Loucy (cell line): ENCODE measurements around the gene SFTA2.

Experiments used
- H2AFZ ChIP-seq: fragments of 200-600 bp; sonication (generic); 2 replicates; pipeline ENCODE4 v1.6.0; 2016; ENCODE audit warnings: antibody characterized with exemption, mild to moderate bottlenecking, low read length, moderate library complexity
- H3F3A ChIP-seq: fragments of 200-600 bp; 2 replicates; pipeline ENCODE4 v1.6.0; 2016; ENCODE audit warnings: antibody characterized with exemption, low read depth, mild to moderate bottlenecking
- H3K27me3 ChIP-seq: fragments of 200-600 bp; sonication (generic); 2 replicates; pipeline ENCODE4 v1.6.1; 2014; ENCODE audit warnings: low read length, mild to moderate bottlenecking; ENCODE audit not compliant: insufficient read depth, poor library complexity, severe bottlenecking
- H3K36me3 ChIP-seq: fragments of 200-600 bp; sonication (generic); 2 replicates; pipeline ENCODE4 v1.6.1; 2016; ENCODE audit warnings: low read length; ENCODE audit not compliant: insufficient read depth
- H3K4me1 ChIP-seq: fragments of 200-600 bp; sonication (generic); 2 replicates; pipeline ENCODE4 v1.5.1; 2014; ENCODE audit warnings: low read length, mild to moderate bottlenecking; ENCODE audit not compliant: insufficient read depth, poor library complexity, severe bottlenecking
- H3K4me2 ChIP-seq: fragments of 200-600 bp; sonication (generic); 2 replicates; pipeline ENCODE4 v1.6.0; 2014; ENCODE audit warnings: antibody characterized with exemption, low read length, low read depth, mild to moderate bottlenecking; ENCODE audit not compliant: poor library complexity, severe bottlenecking
- H3K4me3 ChIP-seq: fragments of 200-600 bp; sonication (generic); 2 replicates; pipeline ENCODE4 v1.5.1; 2014; ENCODE audit warnings: low read length, mild to moderate bottlenecking, mixed read lengths; ENCODE audit not compliant: poor library complexity, severe bottlenecking
- H3K79me2 ChIP-seq: fragments of 200-600 bp; sonication (generic); 2 replicates; pipeline ENCODE4 v1.6.1; 2014; ENCODE audit warnings: low read length; ENCODE audit not compliant: insufficient read depth
- H3K9ac ChIP-seq: fragments of 200-600 bp; sonication (generic); 2 replicates; pipeline ENCODE4 v1.6.0; 2014; ENCODE audit warnings: mild to moderate bottlenecking, low read depth, low read length, moderate library complexity; ENCODE audit not compliant: poor library complexity, severe bottlenecking
- H3K9me2 ChIP-seq: fragments of 200-600 bp; sonication (generic); replicated peaks from 2 replicates; pipeline ENCODE4 v1.6.1; 2016; ENCODE audit warnings: low read depth, low read length, mixed read lengths
- H3K9me3 ChIP-seq: fragments of 200-600 bp; sonication (generic); 2 replicates; pipeline ENCODE4 v1.6.1; 2014; ENCODE audit warnings: mild to moderate bottlenecking, antibody characterized with exemption, low read length, low read depth; ENCODE audit not compliant: insufficient read depth
- H4K20me1 ChIP-seq: fragments of 200-600 bp; sonication (generic); 2 replicates; pipeline ENCODE4 v1.6.0; 2014; ENCODE audit warnings: antibody characterized with exemption, low read length, mild to moderate bottlenecking; ENCODE audit not compliant: insufficient read depth, poor library complexity, severe bottlenecking
- CTCF ChIP-seq: fragments of 200-600 bp; sonication (generic); conservative IDR thresholded peaks from 2 replicates; pipeline ENCODE4 v1.5.1; 2014; ENCODE audit warnings: mild to moderate bottlenecking, antibody characterized with exemption, low read length
- EZH2phosphoT487 ChIP-seq: fragments of 200-600 bp; IDR thresholded peaks from 2 replicates; pipeline ENCODE4 v1.6.1; 2018; ENCODE audit warnings: antibody characterized with exemption, mild to moderate bottlenecking, moderate library complexity, borderline replicate concordance

The SFTA2 gene

GRCh38 chr6:30895343-30895742, 36.6 kb downstream of the SFTA2 start:
- Histone ChIP-seq H2AFZ (no peak overlapping the region), H3K4me1 (no peaks in the 10 kb centered on the region), H3K9me3 (no peaks in the 10 kb centered on the region), H3K9me2 (no peaks in the 10 kb centered on the region), H3K9ac (no peak overlapping the region), H3F3A (no peaks in the 10 kb centered on the region), H3K36me3 (no peaks in the 10 kb centered on the region), H3K4me3 (no peak overlapping the region), H3K4me2 (no peak overlapping the region), H4K20me1 (no peaks in the 10 kb centered on the region), H3K79me2 (no peaks in the 10 kb centered on the region), H3K27me3 (no peaks in the 10 kb centered on the region)
- TF ChIP-seq EZH2phosphoT487 (no peak), CTCF (no peak)

- TF ChIP-seq EZH2phosphoT487 (no peak), CTCF (no peak)
- Histone ChIP-seq H3F3A (no peaks in the 10 kb centered on the region), H3K4me1 (no peaks in the 10 kb centered on the region), H3K4me2 (no peak overlapping the region), H3K9me2 (no peaks in the 10 kb centered on the region), H3K36me3 (no peaks in the 10 kb centered on the region), H4K20me1 (no peaks in the 10 kb centered on the region), H3K4me3 (no peak overlapping the region), H2AFZ (no peak overlapping the region), H3K79me2 (no peaks in the 10 kb centered on the region), H3K9me3 (no peaks in the 10 kb centered on the region), H3K27me3 (no peaks in the 10 kb centered on the region), H3K9ac (no peak overlapping the region)
Observed at GRCh38 chr6:30894935-30895334, 37.0 kb downstream of the SFTA2 start.

GRCh38 chr6:30894381-30894780, 37.6 kb downstream of the SFTA2 start:
- Histone ChIP-seq H3K9me3 (no peaks in the 10 kb centered on the region), H3K79me2 (no peaks in the 10 kb centered on the region), H3K36me3 (no peaks in the 10 kb centered on the region), H4K20me1 (no peaks in the 10 kb centered on the region), H3F3A (no peaks in the 10 kb centered on the region), H3K4me3 (no peak overlapping the region), H3K9ac (no peak overlapping the region), H3K4me1 (no peaks in the 10 kb centered on the region), H3K9me2 (no peaks in the 10 kb centered on the region), H2AFZ (no peak overlapping the region), H3K4me2 (no peak overlapping the region), H3K27me3 (no peaks in the 10 kb centered on the region)
- no peak for TF ChIP-seq CTCF
- no peak for TF ChIP-seq EZH2phosphoT487
